Right lobe of liver (tissue), 4 donors: Measurements from ENCODE around the gene SLC6A11.

Experiments
- POLR2A ChIP-seq: fragments of 450-650 bp; IDR thresholded peaks from one replicate; pipeline ENCODE4 v1.6.1; 2017; ENCODE audit warnings: antibody characterized with exemption, mild to moderate bottlenecking
- TF ChIP-seq, protein P1 (sequence below), 4 donors: fragments of 200-600 bp in 3 of 4; fragments of 450-650 bp in 1 of 4; IDR thresholded peaks; one replicate each; pipeline versions ENCODE4 v1.5.1 to v1.8.0; 2016 to 2022; ENCODE audit warnings: antibody characterized with exemption in 4 of 4, mild to moderate bottlenecking in 2 of 4
- donor health status: DM: no; HTN: no; CAD: no.
- donor health status: DM: no; HTN: no; CAD: no.
- donor health status: DM: no; HTN: yes; CAD: no.

DNA sequence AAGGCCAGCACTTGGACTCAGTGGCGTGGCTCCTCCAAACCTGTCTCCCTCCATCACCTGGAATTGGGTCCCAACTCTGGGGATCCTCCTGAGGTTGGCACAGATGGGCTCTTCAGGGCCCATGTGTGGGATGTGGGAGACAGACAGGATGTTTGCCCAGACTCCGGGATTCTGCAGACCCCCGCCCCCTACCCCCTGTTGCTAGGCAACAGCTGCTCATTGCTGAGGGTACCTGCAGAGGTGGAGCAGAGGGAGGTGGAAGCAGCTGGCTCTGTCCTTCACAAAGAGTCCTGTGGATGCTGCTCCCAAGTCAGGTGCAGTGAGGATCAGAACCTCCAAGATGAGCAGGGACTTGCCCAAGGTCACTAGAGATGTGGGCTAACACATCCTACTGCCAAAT is 136.5 kb downstream of the SLC6A11 start:
- TF ChIP-seq, protein P1, sequence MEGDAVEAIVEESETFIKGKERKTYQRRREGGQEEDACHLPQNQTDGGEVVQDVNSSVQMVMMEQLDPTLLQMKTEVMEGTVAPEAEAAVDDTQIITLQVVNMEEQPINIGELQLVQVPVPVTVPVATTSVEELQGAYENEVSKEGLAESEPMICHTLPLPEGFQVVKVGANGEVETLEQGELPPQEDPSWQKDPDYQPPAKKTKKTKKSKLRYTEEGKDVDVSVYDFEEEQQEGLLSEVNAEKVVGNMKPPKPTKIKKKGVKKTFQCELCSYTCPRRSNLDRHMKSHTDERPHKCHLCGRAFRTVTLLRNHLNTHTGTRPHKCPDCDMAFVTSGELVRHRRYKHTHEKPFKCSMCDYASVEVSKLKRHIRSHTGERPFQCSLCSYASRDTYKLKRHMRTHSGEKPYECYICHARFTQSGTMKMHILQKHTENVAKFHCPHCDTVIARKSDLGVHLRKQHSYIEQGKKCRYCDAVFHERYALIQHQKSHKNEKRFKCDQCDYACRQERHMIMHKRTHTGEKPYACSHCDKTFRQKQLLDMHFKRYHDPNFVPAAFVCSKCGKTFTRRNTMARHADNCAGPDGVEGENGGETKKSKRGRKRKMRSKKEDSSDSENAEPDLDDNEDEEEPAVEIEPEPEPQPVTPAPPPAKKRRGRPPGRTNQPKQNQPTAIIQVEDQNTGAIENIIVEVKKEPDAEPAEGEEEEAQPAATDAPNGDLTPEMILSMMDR (IDR thresholded peaks at IDR 0.05) = no peak
- TF ChIP-seq POLR2A = no peak
